GM12878 (cell line): ENCODE measurements around the gene SEMA3A.

Experiments used
- TARDBP ChIP-seq: IDR thresholded peaks from 2 replicates; pipeline ENCODE4 v1.6.1; 2016; ENCODE audit warnings: borderline replicate concordance
- TF ChIP-seq, protein P1 (sequence below), 3 experiments: IDR thresholded peaks in 2 of 3; conservative IDR thresholded peaks in 1 of 3; 2 replicates each; pipeline ENCODE4 v1.5.1; 2011; ENCODE audit warnings: low read depth in 3 of 3, low read length in 3 of 3, mild to moderate bottlenecking in 3 of 3, control low read depth in 2 of 3, moderate library complexity in 2 of 3, inconsistent platforms in 1 of 3, mixed read lengths in 1 of 3; ENCODE audit not compliant: control insufficient read depth in 2 of 3, insufficient read depth in 1 of 3; ENCODE audit errors: extremely low read depth in 1 of 3

- TF ChIP-seq, protein P1, sequence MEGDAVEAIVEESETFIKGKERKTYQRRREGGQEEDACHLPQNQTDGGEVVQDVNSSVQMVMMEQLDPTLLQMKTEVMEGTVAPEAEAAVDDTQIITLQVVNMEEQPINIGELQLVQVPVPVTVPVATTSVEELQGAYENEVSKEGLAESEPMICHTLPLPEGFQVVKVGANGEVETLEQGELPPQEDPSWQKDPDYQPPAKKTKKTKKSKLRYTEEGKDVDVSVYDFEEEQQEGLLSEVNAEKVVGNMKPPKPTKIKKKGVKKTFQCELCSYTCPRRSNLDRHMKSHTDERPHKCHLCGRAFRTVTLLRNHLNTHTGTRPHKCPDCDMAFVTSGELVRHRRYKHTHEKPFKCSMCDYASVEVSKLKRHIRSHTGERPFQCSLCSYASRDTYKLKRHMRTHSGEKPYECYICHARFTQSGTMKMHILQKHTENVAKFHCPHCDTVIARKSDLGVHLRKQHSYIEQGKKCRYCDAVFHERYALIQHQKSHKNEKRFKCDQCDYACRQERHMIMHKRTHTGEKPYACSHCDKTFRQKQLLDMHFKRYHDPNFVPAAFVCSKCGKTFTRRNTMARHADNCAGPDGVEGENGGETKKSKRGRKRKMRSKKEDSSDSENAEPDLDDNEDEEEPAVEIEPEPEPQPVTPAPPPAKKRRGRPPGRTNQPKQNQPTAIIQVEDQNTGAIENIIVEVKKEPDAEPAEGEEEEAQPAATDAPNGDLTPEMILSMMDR (IDR thresholded peaks at IDR 0.05 in 2 of 3, conservative IDR thresholded peaks at IDR 0.05 in 1 of 3; ENCODE audit: control insufficient read depth in 2 of 3, extremely low read depth in 1 of 3, insufficient read depth in 1 of 3, low read depth in 3 of 3, low read length in 3 of 3) = no peak
- TF ChIP-seq TARDBP = no peak
Observed at GRCh38 chr7:84157171-84157570, 37.4 kb downstream of the SEMA3A start.
